HG02943 (cell line): Measurements from ENCODE around the gene NEK7.
"Not testable (repeated sequence)": the region's sequence is repeated elsewhere in the genome, so short reads cannot be mapped to it uniquely, and the experiment has no call there.

Experiments used
- ATAC-seq: cut with Tn5 transposase; IDR thresholded peaks from one replicate; pipeline ENCODE4 v1.9.1; 2021; ENCODE audit warnings: mild to moderate bottlenecking, low read depth, moderate library complexity; ENCODE audit not compliant: unreplicated experiment

The NEK7 gene

GRCh38 chr1:198156745-198157240 lies at the start of gene NEK7:
Gene NEK7 (plus strand): TSS chr1:198156998. CDS start chr1:198232581, 75,583 bp downstream.
- ATAC-seq, result peak; percentile 39

DNA sequence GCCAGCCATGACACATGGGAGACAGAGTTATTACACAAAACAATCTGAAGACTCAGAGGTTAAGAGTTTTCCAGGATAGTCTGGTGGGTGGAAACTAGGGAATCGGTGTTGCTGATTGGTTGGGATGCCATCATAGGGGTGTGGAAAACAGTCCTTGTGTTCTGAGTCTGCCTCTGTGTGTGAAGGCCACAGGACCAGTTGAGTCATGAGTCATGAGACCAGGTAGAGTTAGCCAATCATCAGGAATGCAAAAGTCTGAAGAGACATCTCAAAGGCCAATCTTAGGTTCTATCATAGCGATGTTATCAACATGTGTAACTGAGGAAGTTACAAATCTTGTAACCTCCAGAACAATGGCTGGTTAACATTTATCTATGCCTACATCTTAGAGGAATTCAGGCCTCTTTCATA lies 49.7 kb upstream of the NEK7 start:
- ATAC-seq, result no peak

GRCh38 chr1:198108636-198109370 lies 48.0 kb upstream of the NEK7 start:
- no peak for ATAC-seq

DNA sequence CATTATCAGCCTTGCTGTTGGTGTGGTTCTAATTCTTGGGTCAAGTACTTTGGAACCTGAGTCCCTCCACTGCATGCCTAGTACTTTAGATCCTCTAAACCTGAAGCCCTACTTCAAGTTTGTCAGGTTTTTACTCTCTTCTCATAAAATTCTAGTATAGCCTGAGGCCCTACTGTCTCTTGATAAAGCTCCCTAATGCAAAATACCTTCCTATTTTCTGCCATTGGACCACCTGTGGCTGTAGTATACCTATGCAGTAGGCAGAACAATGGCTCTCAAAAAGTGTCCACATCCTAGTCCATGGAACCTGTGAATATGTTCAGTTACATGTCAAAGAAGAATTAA lies 47.5 kb upstream of the NEK7 start:
- no peak for ATAC-seq

DNA sequence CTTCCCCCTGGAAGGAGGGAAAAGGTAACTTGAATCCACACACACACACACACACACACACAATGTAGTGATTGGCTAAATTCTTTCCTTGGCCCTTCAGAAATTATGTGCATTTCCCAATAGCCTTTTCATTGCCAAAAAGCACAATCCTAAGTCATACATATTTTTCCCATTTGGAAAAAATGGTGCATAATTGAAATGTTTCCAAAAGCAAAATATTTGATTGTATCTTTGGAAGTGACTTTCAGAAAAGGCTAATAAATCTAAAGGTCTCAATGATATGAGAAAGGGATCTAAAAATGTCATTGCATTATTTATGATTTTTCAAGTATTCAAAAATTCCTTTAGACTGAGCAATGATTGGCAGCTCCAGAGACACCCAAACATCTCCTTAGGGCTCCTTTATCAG lies 43.5 kb upstream of the NEK7 start:
- ATAC-seq, result no peak

- no peak for ATAC-seq
Observed at GRCh38 chr1:198116069-198116468, 40.7 kb upstream of the NEK7 start.

GRCh38 chr1:198116469-198116868 lies 40.3 kb upstream of the NEK7 start:
- ATAC-seq, result no peak

DNA sequence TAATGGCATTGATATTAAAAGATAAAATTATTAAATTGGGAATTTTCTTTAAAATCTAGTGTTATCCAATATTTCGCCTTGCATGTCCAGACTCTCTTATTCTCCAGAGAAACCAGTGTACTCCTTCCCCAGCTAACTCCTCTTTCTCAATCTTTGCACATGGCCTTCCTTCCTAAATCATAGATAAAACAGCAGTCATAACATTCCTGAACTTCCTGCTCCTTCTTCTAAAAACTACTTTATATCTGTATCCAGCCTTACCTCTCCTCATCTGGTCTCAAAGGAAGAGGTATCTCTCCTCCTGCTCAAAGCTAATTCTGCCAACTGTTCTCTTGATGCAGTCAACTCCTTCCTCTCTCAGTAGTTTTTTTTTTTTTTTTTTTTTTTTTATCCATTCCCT lies 39.5 kb upstream of the NEK7 start:
- no peak for ATAC-seq

DNA sequence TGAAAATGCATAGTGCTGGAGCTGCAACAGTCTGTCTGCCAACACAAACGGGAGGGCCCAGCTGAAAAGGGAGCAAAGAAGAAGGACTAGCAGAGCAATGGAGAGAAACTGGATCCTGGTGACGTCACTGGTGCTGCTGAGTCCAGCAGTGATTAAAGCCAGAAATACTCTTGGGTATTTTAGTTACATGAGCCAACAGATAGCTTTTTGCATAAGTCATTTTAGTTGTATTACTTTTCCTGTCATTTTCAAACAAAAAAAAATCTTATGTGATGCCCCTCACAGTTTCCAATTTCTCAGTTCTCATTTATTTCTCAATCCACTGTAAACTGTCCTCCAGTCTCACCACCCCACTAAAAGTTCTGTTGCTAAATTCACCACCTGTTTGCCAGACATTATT lies 38.7 kb upstream of the NEK7 start:
- ATAC-seq, result no peak

- ATAC-seq, result no peak
Observed at GRCh38 chr1:198119906-198120305, 36.9 kb upstream of the NEK7 start.

DNA sequence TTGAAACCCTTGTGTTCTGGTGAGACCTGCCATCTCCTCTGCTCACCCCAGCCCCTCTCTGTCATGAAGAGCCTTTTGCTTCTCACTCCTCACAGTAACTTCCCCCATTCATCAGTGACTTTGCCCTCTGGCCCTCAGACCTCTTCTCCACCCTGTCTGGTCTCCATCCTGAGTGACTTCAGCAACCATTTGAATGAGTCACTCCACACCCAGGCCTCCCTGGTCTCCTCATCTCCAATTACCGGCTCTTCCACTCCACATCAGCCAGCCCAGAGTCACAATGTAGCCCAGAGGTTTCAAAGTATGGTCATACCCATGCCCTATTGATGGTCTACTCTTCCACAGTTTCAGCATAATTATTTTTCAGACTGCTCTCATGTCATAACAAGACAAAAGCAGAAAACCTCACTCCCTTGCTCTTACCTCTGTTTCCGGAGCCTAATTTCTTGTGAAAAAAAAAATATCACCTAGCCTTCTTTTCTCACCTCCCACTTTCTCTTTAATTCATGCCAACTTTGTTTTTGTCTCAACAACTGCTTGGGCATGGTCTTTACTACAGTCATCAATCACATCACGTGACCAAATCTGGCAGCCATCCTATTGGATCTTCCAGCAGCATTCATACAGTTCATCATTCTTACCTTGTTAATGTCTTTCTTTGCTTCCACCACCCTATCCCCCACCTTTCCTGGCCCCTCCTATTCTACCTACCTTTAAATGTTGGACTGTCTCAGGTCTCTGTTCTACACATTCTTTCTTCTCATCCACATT lies 35.6 kb upstream of the NEK7 start:
- ATAC-seq, result no peak

GRCh38 chr1:198122693-198123092 lies 34.1 kb upstream of the NEK7 start:
- ATAC-seq, result no peak

DNA sequence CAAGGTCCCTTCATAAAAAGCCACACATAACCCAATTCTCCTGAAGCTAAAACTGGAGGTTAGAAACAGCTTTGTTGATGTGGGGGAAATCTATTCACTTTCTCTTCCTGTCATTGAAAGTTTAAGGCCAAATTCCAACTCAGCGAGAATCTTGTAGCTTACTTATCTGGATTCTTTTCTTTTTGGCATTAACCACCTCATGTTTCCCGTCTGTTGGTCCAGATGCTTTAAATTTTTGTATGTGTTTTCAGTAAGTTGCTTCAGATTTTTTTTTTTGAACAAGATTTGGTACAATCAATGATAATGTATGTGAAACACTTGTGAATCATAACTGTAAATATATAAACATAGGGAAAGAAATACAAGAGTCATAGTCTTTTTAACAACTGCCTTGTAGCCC lies 33.7 kb upstream of the NEK7 start:
- ATAC-seq, result no peak

GRCh38 chr1:198124673-198125072 lies 32.1 kb upstream of the NEK7 start:
- no peak for ATAC-seq

DNA sequence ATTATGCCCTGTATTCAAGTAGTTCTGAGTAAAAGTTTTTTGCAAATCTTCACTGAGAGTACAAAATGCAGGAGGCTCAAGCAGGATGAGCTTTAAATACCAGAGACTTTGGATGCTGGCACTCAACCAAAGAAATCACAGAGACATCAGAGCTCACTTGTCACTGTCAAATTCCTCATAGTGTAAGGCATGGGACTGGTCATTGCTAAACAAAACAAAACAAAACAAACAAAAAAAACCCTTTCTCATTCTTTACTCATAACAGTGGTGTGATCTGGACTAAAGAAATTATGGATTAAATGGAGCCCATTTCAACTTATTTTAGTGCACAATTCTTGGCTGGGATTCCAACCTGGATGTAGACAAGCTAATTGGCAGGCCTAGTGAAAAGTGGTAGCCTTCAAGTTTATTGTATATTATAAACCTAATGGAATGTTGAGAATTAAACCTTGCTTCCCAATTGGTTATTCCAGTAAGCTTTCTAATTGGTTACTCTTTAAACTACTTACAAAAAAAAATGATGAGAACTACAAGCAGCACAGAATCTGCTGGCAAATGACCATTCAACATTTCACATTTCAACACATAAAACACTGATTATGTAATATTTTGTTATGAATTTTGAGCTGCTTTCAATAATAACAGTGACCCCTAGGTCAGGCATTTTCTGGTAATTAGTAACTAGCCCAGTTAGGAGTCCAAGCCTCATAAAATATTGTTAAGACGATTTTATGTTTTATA lies 30.6 kb upstream of the NEK7 start:
- ATAC-seq, result no peak

GRCh38 chr1:198128533-198128932 lies 28.3 kb upstream of the NEK7 start:
- no peak for ATAC-seq

DNA sequence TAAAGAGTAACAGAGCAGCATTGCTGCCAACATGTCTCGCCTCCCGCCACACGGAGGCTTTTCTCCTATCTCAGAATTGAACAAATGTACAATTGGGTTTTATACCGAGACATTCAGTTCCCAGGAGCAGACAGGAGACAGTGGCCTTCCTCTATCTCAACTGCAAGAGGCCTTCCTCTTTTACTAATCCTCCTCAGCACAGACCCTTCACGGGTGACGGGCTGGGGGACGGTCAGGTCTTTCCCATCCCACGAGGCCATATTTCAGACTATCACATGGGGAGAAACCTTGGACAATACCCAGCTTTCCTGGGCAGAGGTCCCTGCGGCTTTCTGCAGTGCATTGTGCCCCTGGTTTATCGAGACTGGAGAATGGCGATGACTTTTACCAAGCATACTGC lies 26.7 kb upstream of the NEK7 start:
- ATAC-seq, result not testable (repeated sequence)

GRCh38 chr1:198132060-198132781 lies 24.6 kb upstream of the NEK7 start:
- ATAC-seq, result no peak

- no peak for ATAC-seq
Observed at GRCh38 chr1:198134252-198134651, 22.5 kb upstream of the NEK7 start.

GRCh38 chr1:198135366-198135765 lies 21.4 kb upstream of the NEK7 start:
- no peak for ATAC-seq
